Uterus (tissue), 4 donors: Measurements from ENCODE around the gene PTPRF. TPM values are rescaled to one million over a fixed set of nuclear protein-coding genes. Genes with fewer than 3 reads are reported as not detected.

Experiments
- DNase-seq, 2 donors: peaks; one replicate each; pipeline ENCODE4 v3.0.0-alpha.2; 2019 to 2020
- H3K27ac ChIP-seq, 2 donors: fragments of 200-600 bp; sonication (generic); 1 replicate in 1 of 2; 2 replicates in 1 of 2; pipeline ENCODE4 v1.5.1; 2016 to 2018
- H3K27me3 ChIP-seq, 2 donors: fragments of 200-600 bp; sonication (generic); one replicate each; pipeline ENCODE4 v1.5.1; 2018 to 2019; ENCODE audit warnings: control low read depth in 1 of 2
- H3K36me3 ChIP-seq, 2 donors: fragments of 200-600 bp; sonication (generic); one replicate each; pipeline ENCODE4 v1.5.1; 2019; ENCODE audit warnings: control low read depth in 1 of 2
- H3K4me1 ChIP-seq, 2 donors: fragments of 200-600 bp; sonication (generic); one replicate each; pipeline ENCODE4 v1.5.1; 2018 to 2019; ENCODE audit warnings: control low read depth in 1 of 2
- H3K4me3 ChIP-seq, 2 donors: fragments of 200-600 bp; sonication (generic); 1 replicate in 1 of 2; 2 replicates in 1 of 2; pipeline ENCODE4 v1.5.1; 2018 to 2019; ENCODE audit warnings: mild to moderate bottlenecking in 1 of 2
- H3K9me3 ChIP-seq, 2 donors: fragments of 200-600 bp; sonication (generic); one replicate each; pipeline ENCODE4 v1.5.1; 2019; ENCODE audit warnings: control low read depth in 1 of 2
- POLR2A ChIP-seq, 2 donors: fragments of 450-650 bp; IDR thresholded peaks; one replicate each; pipeline ENCODE4 v1.6.1; 2016; ENCODE audit warnings: antibody characterized with exemption in 2 of 2, mild to moderate bottlenecking in 1 of 2, moderate library complexity in 1 of 2
- intact Hi-C: fragments of 100-400 bp; cut with DNase I; formaldehyde crosslinking; loops from one replicate; pipeline ENCODE4 v1.15.1; 2023; ENCODE audit warnings: low total_unique reads
- total RNA-seq, 4 donors: library from RNA; depleted of rRNA in 3 of 4; stranded (reverse); fragments of >200 nt in 3 of 4; gene quantifications; one replicate each; pipeline versions ENCODE4 v1.1.0 to v1.2.4, GENCODE V29; 2014 to 2023
- TF ChIP-seq, protein P1 (sequence below), 4 experiments: fragments of 200-600 bp in 2 of 4; fragments of 450-650 bp in 2 of 4; sonication (generic) in 2 of 4; IDR thresholded peaks; one replicate each; pipeline ENCODE4 v1.5.1; 2016 to 2019; ENCODE audit warnings: antibody characterized with exemption in 4 of 4, mild to moderate bottlenecking in 2 of 4, moderate library complexity in 1 of 4
- donor health status: DM: yes; HTN: yes; CAD: no.

The PTPRF gene
- total RNA-seq, 4 donors from 2014 or later, result 24.7 to 172 (median 124) TPM

- intact Hi-C loops, result no loop called here
- DNase-seq, result peak; percentile 75 to 76
These were observed 19.4 kb downstream of the PTPRF start for GRCh38 chr1:43549921-43550597.

DNA sequence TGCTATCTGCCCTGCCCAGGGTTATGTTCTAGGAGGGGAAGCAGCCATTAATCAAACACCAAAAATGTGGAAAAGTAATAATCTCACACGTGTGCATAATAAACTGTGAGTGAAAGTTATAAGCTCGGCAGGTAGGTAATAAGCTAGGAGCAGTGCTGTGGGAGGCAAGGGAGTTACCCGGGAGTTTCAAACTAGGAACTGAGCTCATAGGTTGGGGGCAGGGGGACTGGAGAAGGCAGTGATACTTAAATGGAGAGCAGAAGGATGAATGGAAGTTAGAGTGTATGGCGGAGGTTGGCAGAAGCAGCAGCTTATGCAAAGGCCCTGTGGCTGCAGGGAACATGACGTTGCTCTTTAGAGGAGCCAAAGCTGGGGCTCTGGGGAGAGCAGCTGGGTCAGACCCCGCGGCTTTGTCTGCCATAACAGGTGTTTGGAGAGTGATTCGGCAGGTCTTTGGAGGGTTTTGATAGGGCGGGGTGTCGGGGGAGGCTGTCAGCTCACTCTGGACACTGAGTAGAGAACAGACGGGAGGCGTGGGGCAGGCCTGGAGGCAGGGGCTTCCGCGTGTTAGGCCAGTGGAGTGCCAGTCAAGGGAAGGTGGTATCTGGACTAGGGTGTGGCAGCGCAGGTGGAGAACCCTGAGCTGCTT is 20.0 kb downstream of the PTPRF start:
- Histone ChIP-seq H3K27me3 (no peaks in the 10 kb centered on the region), H3K4me3 (peak overlapping the region; percentile 19 to 26), H3K36me3 (no peaks in the 10 kb centered on the region), H3K9me3 (no peaks in the 10 kb centered on the region), H3K4me1 (peaks cover 0 to 10% of the 10 kb centered on the region in 2 donors), H3K27ac (peak overlapping the region; percentile 72 to 82)
- DNase-seq, result no peak
- no peak for TF ChIP-seq POLR2A (IDR thresholded peaks at IDR 0.05)
- TF ChIP-seq, protein P1, sequence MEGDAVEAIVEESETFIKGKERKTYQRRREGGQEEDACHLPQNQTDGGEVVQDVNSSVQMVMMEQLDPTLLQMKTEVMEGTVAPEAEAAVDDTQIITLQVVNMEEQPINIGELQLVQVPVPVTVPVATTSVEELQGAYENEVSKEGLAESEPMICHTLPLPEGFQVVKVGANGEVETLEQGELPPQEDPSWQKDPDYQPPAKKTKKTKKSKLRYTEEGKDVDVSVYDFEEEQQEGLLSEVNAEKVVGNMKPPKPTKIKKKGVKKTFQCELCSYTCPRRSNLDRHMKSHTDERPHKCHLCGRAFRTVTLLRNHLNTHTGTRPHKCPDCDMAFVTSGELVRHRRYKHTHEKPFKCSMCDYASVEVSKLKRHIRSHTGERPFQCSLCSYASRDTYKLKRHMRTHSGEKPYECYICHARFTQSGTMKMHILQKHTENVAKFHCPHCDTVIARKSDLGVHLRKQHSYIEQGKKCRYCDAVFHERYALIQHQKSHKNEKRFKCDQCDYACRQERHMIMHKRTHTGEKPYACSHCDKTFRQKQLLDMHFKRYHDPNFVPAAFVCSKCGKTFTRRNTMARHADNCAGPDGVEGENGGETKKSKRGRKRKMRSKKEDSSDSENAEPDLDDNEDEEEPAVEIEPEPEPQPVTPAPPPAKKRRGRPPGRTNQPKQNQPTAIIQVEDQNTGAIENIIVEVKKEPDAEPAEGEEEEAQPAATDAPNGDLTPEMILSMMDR (IDR thresholded peaks at IDR 0.05), result no peak
- intact Hi-C loops, result no loop called here

More at GRCh38 chr1:43549921-43550597, 19.4 kb downstream of the PTPRF start:
- peak overlapping the region; percentile 19 to 26 for H3K4me3 ChIP-seq
- no peaks in the 10 kb centered on the region for H3K9me3 ChIP-seq
- TF ChIP-seq POLR2A (IDR thresholded peaks at IDR 0.05), result peak in 1 of 2 donors; percentile 19
- TF ChIP-seq, protein P1 (IDR thresholded peaks at IDR 0.05), result no peak
- H3K27ac ChIP-seq, result peak overlapping the region; percentile 72 to 82
- H3K4me1 ChIP-seq, result peaks cover 0 to 10% of the 10 kb centered on the region in 2 donors
- H3K36me3 ChIP-seq, result no peaks in the 10 kb centered on the region
- H3K27me3 ChIP-seq, result no peaks in the 10 kb centered on the region

DNA sequence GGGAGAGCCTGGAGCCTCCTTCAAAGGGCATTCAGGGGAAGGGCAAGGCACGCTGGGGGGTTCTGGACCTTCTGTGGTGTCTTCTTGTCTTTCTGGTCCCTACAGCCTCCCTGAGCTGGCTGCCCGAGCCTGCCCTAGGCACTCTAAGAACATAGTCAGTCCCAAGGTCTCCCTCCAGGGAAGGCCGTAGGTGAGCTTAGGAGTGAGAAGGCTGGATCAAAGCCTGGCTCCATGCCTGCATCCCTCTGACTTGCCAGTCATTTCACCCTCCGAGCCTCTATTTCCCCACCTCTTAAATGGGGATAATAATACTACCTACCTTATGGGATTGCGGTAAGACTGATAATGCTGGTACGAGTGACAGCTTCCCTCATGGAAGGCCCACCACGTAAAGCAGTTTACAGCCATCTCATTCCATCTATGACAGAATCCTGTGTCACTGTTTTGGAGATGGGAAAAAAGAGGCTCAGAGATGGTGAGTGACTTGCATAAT is 20.8 kb downstream of the PTPRF start:
- DNase-seq, result no peak
- Histone ChIP-seq H3K4me3 (no peak overlapping the region), H3K4me1 (peaks cover 0 to 10% of the 10 kb centered on the region in 2 donors), H3K27me3 (no peaks in the 10 kb centered on the region), H3K9me3 (no peaks in the 10 kb centered on the region), H3K27ac (no peak overlapping the region), H3K36me3 (no peaks in the 10 kb centered on the region)
- intact Hi-C loops, result no loop called here
- TF ChIP-seq POLR2A (IDR thresholded peaks at IDR 0.05), result no peak
- TF ChIP-seq, protein P1 (IDR thresholded peaks at IDR 0.05), result no peak

- H3K4me3 ChIP-seq, result no peak overlapping the region
- H3K36me3 ChIP-seq, result no peaks in the 10 kb centered on the region
- H3K9me3 ChIP-seq, result no peaks in the 10 kb centered on the region
- H3K4me1 ChIP-seq, result peaks cover 0 to 10% of the 10 kb centered on the region in 2 donors
- DNase-seq, result no peak
- H3K27me3 ChIP-seq, result no peaks in the 10 kb centered on the region
- intact Hi-C loops, result no loop called here
- no peak for TF ChIP-seq POLR2A (IDR thresholded peaks at IDR 0.05)
- TF ChIP-seq, protein P1 (IDR thresholded peaks at IDR 0.05), result no peak
- H3K27ac ChIP-seq, result peak overlapping the region; percentile 69 to 71
These were observed 21.5 kb downstream of the PTPRF start for GRCh38 chr1:43552059-43552742.
